Hematopoietic multipotent progenitor cell treated with erythropoietin and hydrocortisone succinate and interleukin-3 and kit ligand, for 8 days (in vitro differentiated cells): ENCODE results near the gene TSPAN14.

ENCODE experiments used
- DNase-seq: peaks from one replicate; pipeline ENCODE4 v3.0.0-alpha.2; 2015

The TSPAN14 gene

DNA sequence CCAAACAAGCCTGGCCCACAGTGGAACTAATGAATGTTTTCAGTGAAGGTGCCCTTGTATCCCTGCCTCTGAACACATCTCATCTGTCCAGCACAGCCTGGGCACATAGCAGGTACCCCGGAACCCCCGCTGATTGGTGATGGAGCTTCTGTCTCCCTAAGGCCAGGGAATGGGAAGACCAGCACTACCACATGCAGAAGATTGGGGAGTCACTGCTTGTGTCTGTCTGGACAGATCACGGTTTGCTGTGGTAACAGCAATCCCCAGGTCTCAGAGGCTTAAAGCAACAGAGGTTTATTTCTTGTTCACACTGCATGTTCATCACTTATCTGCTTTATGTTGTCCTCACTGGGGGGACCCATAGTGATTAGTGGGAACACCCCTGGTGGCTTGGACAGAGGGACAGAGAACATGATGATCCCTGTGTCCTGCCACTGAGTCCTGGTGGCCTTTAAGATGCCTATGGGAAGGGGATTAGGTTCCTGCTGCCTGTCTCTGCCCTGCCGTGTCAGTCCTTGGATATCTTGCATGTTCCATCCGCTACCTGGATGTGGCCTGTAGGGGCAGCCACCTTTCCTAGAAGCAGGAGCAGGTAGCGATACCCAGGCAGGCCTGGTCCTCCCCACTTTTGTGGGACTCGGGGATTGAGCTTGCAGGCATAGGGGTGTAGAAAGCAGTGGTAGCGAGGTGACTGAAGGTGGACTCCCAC lies 3.6 kb downstream of the TSPAN14 start:
- no peak for DNase-seq

DNA sequence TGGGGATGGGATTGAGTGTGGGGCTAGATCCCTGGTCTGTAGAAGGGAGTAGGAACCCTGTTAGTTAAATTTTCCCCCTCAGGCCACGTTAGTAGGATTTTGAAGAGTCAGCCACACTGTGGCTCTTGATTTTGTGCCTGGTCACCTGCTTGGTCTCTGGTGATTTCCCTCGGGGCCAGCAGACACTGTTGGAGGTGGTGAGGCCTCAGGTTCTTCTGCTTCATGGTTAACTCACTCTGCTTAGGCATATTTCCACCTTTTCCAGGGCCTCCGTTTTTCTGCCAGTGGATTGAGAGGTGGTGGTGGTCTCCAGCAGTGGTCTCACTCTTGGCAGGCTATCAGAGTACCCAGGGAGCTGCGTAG lies 4.1 kb downstream of the TSPAN14 start:
- DNase-seq, result no peak

DNA sequence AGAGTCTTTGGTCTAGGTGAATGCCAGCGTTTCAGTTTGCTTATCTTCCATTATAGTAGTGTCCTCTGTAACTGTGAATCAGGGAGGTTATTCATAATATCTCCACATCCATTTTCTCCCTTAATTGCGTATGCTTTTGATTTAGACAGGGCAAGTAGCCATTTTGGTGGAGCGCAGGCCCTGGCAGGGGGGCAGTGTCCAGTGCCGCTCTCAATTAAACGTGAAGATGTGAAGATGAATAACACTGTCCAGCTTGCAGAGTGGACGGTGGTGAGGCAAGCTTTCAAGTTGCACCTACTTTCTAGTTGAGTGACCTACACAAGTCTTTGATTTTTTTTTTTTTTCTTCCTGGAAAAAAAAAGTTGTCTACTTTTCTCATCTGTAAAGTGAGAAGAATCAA lies 4.5 kb downstream of the TSPAN14 start:
- DNase-seq, result no peak

DNA sequence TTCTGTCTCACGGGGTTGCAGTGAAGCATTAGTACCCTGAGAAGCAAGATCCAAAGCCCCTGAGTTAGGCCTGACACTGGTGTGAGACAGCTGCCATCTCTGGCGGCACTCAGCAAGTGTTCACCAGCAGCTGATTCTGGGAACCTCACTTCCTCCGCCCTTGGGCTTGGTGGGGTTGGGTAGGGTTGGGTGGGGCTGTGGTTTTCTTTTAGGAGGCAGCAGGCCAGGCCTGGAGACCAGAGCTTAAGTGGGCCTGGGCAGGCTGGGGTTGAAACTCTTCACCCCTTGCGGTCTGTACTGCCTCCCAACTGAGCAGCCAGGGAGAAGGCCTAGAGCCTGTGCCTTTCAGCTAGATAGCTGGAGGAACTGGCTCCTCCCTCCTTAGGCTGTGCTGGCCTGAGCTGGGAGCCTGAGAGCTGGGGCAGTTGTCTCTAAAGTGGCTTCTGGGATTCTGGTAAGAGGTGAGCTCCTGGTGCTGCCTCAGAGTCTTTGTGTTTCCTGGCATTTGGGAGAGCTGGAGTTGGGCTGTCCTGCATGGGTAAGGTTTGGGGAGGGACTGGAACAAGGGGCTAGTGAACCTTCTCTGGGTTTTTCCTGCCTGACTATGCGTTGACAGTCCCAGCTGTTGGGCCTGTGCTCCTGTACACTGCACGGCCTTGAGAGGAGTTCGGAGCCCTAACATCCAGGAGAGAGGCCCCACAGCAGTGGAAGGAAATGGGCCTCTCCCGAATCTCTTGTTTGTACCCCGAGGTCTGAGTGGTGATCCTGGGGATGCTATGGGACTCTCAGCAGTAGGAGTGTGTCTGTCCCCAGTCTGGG lies 5.1 kb downstream of the TSPAN14 start:
- peak; percentile 97 for DNase-seq

DNA sequence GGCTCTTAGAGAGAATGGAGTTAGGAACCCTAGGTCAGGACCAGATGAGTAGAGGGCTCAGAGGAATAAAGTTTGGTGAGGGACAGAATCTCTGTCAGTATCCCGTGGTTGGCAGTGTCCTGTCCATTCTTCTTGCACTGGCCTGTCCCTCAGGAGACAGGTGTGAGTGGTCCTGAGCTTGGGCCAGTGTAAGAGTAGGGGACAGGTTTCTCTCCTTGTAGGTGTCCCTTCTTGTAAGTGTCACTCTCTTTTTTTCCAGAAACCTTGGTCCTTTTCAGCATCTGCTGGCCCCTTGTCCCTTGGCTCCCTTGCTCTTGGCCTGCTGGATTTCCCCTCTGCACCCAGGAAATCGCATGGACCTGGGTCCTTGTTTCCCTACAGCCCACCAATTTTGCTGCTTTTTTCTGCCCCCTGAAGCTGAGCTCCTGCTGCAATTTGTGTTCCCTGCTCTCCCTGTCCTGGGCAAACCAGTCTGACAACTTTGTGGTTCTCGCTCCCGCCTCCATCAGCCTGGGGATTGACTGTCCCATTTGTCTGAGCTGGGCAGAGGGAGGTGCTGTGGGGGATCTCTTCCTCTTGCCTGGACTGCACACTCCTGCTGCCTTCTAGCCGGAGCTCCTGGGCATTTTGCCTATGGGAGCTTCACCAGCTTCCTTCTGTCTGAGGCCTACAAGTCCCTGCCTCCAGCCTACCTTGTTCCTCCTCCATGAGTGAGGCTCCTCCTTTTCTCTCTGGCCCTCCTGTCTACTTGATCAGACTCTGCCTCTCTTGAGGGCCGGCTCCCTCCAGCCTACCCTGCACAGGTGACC lies 6.5 kb downstream of the TSPAN14 start:
- peak; percentile 50 for DNase-seq

DNA sequence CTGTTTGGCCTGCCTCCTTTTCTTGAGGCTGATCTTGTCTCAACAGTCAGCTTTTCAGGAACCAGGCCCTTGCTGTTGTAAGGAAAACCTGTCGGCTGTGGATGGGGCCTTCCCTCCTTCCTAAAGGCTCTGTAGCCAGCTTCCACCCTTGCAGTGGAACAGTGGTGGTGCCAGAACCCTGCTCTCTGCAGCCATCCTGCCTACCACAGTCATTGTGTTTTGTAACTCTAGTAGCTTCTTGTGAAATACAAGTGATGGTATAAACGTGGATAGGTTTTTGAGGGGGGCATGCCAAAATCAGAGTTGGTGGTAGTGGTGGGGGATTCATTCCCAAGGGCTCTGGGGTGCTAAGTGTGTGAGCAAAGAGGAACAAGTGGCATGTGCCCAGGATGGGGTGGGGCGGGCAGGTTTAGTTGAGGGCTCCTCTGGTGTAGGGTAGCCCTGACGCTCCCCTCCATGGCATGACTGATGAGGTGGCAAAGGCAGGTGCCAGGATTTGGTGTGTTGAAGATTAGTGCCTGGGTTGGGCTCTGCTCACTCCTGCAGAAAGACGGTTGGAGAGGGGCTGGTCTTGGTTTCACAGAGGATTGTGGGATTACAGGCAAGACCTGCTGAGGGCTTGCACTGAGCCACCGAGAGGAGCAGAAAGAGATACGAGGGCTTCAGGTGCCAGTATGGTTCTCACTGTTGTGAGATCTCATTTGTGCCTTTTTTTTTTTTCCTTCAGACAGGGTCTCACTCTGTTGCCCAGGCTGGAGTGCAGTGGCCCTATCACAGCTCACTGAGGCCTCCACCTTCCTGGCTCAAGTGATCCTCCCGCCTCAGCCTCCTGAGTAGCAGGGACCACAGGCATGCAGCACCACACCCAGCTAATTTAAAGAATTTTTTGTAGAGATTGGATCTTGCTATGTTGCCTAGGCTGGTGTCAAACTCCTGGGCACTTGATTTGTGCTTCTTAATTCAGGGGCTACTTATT lies 7.4 kb downstream of the TSPAN14 start:
- peak; percentile 49 for DNase-seq

DNA sequence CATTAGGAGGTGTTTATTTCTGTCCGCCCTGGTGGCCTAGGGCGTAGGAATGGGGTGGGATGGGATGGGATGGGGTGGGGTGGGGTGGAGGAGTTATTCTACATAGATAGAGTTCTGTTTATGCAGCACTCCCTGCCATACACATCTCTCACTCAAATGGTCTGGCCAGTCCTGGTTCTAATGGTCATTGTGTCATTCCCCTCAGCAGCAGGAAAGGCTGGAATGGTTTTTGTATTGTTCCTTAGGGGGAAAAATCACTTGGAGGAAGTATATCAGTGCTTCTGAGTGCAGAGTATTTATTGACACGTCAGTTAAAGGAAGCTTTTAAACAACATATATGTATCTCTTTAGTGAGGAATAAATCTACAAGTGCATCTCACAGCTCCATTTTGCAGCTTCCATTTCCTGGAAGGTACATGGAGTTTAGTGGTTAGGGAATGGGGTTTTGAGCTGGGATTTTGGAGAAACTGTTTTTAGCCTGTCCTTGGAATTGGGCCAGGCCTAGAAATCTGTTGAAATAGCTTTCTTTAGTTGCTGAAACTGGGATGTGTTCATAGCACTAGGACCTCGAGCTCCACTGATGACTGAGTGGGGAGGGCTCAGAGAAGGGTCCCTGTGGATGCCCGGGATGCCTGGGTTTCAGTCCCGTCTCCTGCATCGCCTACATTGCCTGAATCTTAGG lies 8.3 kb downstream of the TSPAN14 start:
- no peak for DNase-seq

DNA sequence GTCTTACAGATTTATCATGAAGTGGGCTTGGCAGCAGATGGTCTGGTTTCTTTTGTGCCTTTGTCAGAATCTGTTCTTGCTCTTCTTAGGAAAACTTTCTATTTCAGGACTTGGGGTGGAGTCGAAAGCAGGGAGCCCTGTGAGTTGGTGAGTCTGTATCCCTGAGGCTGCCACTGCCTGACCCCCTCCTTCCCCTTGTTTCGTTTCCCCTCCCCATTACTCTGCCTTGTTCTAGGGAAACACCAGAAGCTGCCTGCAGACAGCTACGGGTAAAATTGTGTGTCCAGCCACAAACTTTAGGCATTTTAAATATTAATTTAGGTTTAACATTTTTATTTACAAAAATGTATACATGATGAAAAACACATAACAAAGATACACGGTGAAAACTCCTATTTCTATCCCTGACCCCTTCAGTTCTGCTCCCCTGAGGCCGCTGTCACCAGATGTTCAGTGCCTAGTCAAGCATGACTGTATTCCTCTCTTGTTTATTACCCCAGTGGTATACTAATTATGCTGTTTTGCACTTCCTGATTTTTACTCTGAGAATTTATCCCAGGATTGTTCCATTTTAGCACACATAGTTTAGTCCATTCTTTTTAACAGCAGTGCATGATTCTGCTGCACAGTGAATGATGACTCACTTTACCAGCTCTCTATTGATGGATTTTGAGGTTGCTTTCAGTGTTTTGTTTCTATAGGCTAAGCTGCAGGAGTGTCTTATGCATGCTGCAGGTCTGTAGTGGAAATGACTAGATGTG lies 9.1 kb downstream of the TSPAN14 start:
- DNase-seq, result no peak

DNA sequence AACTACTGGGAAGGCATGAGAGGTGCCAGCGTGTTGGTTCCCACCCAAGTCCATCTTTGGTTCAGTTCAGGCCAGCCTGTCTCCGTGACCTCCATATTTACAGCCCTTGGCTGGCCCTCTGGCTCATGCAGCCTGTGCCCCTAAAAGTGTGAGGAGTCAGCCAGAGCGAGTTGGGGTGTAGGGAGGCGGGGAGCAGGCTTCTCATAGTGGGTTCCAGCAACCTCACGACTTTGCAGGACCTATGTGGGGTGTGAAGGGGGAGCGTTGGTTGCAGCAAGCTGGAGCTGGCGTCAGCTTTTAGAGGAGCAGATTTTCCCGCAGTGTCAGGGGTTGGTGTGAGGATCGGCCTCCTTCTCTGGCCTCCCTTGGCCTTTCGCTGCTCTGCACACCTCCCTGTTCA lies 9.8 kb downstream of the TSPAN14 start:
- DNase-seq, result no peak

DNA sequence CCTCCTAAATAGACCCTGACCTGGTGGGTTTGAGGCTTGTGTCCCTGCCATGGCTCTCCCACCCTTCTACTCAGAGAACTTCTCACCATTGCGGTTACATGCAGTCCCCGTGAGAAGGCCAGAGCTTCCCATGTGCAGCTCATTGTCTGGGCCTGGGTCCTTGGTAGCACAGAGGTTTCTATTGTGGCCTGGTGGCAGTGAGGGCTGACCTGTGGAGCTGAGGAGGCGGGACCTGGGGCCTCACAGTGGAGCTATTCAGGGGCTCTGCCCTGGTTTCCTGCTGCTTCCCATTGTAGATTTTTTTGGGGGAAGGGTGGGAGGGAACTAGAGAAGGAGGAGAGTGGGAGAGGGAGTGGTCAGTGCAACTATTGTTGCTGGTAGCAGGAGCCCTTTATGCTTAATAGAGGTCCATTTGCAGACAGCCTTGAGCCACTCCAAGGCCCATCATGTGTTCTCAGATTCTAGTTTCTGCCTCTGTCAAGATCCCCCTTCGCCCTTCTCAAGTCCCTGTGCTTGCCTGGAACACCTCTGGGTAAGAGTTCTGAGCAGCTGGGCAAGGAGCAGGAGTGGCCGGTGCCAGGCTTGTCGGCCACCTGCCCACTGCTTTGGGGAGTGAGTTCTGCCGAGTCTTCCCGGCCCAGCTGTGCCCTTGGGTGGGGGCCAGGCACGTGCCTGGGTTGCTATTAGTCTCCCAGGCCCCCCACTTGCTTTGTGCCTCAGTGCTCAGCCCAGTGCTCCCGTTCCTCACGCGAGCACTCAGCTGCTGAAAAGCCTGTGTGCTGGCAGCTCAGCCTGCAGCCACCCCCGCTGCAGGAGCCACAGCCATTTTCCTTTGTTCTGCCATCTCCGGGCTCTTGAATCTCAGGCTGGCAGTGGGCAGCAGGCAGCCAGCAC lies 10.7 kb downstream of the TSPAN14 start:
- DNase-seq, result no peak

DNA sequence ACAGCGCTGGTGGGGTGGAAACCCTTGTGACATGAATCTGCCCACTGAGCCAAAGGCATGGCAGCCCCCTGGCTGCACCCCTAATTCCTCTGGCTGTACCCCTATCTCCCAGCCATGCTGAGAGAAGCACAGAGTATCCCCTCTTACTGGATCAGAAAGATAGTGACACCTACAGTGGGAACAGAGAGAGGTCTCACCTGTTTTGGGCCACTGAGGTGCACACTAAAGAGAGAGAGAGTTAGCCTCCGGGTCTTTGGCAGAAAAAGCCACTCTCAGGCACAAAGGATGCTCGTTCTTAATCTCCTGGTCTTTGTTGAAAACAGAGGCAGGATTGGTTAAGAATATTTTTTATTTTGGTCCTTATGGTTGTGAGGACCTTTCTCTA lies 11.3 kb downstream of the TSPAN14 start:
- no peak for DNase-seq

DNA sequence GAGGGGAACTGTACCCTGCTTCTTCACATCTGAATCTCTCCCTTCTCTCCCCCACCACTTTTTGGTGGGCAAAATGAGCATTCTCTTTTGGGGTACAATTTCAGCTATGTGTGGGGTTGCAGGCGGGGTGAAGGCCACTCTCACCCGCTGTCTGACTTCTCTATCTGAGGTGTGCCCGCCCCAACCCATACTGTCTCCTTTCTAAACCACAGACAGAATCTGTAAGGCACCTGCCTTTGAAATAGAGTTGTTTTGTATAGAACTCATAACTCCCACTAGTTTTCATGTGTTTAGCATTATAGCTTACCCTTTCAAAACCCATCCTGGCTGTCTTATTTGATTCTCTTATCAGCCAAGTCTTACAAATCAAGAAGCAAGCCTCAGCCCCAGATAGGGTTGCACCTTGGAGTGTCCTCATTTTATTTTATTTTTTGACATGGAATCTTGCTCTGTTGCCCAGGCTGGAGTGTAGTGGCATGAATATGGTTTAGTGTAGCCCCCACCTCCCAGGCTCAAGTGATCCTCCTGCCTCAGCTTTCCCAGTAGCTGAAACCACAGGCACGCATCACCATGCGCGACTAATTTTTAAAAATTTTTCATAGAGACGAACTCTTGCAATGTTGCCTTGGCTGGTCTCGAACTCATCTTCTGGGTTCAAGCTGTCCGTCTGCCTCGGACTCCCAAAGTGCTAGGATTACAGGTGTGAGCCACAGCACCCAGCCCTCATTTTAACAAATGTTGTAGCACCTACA lies 11.9 kb downstream of the TSPAN14 start:
- DNase-seq, result peak; percentile 48

DNA sequence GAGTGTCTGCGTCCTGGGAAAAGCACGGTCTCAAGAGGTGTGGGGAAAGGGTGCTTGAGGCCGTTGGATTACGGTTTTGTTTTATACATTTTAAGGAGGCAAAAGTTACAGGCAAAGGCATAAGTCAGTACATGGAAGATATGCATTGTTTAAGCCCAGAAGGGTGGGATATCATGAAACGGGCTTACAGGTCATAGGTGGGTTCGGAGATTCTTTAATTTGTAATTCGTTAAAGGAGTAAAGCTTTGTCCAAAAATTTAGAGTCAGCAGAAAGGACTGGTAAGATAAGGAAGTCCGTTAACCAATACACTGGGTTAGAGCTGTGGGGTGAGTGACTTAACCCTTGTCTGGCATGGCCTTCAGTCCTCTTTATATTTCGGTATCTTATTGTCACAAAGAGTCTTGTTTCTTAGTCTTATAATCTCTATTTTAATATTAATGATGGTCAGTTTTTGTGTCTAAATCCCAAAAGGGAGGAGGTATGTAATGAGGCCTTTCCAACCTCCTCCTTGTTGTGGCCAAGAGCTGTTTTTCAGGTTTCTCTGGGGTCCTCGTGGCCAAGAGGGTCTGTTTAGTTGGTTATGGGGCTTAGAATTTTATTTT lies 12.7 kb downstream of the TSPAN14 start:
- peak; percentile 83 for DNase-seq

DNA sequence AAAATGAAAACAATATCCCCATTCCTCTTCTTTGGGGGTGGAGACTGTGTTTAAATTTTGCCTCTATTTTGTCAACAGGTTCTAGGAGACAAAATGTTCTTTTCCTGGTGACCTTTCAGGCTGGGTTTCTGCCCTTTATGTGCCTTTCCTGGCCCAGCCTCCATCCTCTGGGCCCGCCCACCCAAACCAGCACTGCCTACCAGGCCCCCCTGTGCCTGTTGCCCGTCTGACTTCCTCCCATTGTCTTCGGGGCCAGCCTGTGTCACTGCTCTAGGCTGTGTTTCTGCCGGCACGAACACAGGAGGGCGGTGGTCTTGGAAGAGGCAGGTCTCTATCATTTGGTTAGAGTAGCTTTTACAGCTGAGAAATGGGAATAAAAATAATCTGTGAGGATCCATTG lies 13.9 kb downstream of the TSPAN14 start:
- peak; percentile 76 for DNase-seq

DNA sequence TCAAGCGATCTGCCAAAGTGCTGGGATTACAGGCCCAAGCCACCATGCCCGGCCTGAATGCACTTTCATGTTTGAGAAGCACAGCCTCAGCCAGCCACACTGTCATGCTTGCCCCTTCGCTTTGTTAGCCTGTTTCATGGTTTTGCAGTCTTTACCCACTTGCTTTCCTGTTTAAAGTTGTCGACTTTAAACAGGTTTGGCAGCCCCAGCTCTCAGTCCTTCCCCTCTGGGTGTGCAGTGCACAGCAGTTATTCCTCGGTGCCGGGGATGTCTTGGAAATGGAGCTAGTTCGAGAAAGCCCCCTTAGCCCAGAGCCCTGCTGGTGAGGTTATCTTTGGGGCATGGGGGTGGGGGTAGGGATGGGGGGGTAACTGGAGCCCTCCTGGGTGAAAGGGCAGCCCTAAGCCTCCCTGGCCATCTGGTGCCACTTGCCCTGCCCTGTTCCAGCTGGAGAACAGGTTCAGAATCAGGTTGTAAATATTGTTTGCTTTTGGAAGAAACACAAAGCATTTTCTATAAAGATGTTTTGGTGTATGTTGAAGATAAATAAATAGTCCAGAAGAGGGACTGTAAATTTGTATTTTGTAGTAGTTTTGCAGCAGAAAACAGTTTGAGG lies 14.8 kb downstream of the TSPAN14 start:
- no peak for DNase-seq

DNA sequence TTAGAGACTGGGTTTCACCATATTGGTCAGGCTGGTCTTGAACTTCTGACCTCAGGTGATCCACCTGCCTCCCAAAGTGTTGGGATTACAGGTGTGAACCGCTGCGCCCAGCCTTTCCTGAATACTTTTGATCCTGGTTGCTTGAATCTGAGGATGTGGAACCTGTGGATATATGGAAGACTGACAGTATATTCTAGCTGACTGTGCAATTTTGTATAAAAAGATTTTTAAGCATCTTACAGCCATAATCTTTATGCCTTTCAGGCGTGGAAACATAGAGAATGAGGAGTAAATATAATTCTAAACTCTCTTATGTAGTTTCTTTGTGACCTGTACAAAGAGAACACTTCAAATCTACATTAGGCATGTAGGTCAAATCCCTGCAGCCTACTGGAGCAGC lies 16.2 kb downstream of the TSPAN14 start:
- no peak for DNase-seq

DNA sequence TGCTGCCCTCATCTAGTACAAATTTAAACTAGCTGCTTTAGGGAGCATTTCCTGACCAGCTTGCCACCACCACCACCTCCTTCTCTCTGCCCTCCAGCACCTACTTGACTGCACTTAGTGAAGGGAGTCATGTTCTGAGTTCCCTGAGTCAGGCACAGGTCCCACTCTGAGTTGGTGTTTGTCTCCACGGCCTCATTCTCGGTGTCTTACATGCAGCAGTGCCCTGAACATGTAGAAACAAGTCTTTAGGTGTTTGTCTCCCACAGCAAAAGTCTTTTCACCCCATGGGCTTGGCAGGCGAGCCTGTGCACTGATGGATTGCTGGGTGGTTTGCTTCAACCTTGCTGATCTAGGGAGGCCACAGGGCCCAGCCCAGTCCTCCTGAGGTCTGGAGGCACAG lies 16.9 kb downstream of the TSPAN14 start:
- DNase-seq, result no peak

DNA sequence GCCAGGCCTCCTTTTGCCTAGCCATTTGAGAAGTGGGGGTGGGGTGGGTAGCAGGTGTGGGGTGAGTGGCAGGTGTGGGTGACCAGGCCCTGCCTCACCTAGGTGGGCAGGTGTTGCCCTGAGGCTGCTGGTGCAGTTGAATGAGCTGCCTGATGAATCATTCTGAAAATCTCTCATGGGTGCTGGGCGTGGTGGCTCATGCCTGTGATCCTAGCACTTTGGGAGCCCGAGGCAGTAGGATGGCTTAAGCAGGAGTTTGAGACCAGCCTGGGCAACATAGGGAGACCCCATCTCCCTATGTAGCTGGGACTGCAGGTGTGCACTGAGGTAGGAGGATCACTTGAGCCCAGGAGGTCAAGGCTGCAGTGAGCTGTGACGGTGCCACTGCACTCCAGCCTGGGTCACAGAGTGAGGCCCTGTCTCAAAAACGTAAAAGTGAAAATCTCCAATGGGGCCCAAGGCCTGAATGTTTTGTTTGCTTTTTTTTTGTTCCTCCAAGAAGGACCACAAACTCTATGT lies 17.7 kb downstream of the TSPAN14 start:
- no peak for DNase-seq
